Left cardiac atrium (tissue), 2 donors: ENCODE measurements around the gene ZNF564. TPM values are rescaled to one million over a fixed set of nuclear protein-coding genes. Genes with fewer than 3 reads are reported as not detected.

Source experiments
- total RNA-seq, 2 donors: library from RNA; stranded (reverse); fragmentation: NEBNext Ultra II Directional; extraction: Animal tissue kit (Norgen Biotek cat#: 25700); gene quantifications; one replicate each; pipeline ENCODE4 v1.2.1, GENCODE V29; 2021
- donor health status: DM: no; HTN: yes; CAD: no; lungs with severe emphysema.
- donor health status: DM: yes; HTN: yes; CAD: no.

The ZNF564 gene
- total RNA-seq, 2 donors from 2014 or later: 7.7 to 11.9 TPM

Other genes starting within 250 kb of the ZNF564 start
- 1 to 10 TPM; 3.8 to 6.3 TPM for gene ZNF563, start 217.8 kb downstream of the ZNF564 start, total RNA-seq
- gene ZNF442, start 185.8 kb downstream of the ZNF564 start, total RNA-seq: 1 to 10 TPM; 2.9 to 4.3 TPM
- gene ZNF799, start 150.2 kb downstream of the ZNF564 start, total RNA-seq: 1 to 10 TPM; 2.4 to 3.6 TPM
- gene ZNF443, start 110.5 kb downstream of the ZNF564 start, total RNA-seq: 1 to 10 TPM; 2.0 to 2.8 TPM
- gene ZNF709, start 66.7 kb downstream of the ZNF564 start, total RNA-seq: 1 to 10 TPM; 1.2 to 1.3 TPM
- 1 to 10 TPM; 4.1 to 4.4 TPM for gene ZNF490, start 59.3 kb upstream of the ZNF564 start, total RNA-seq
- 10 to 100 TPM; 18.9 to 21.5 TPM for gene ZNF791, start 59.4 kb upstream of the ZNF564 start, total RNA-seq
- gene MAN2B1, start 115.3 kb upstream of the ZNF564 start, total RNA-seq: 10 to 100 TPM; 42.1 to 55.8 TPM
- 1 to 10 TPM; 7.8 to 8.0 TPM for gene WDR83, start 115.3 kb upstream of the ZNF564 start, total RNA-seq
- 10 to 100 TPM; 38.4 to 51.9 TPM for gene DHPS, start 130.4 kb upstream of the ZNF564 start, total RNA-seq
- not detected for gene GNG14, start 136.5 kb upstream of the ZNF564 start, total RNA-seq
- 1 to 10 TPM; 1.4 to 2.3 TPM for gene FBXW9, start 145.1 kb upstream of the ZNF564 start, total RNA-seq
- gene TNPO2, start 172.4 kb upstream of the ZNF564 start, total RNA-seq: 10 to 100 TPM; 33.8 to 53.6 TPM
- 100 to 1,000 TPM; 112 to 122 TPM for gene TRIR, start 183.2 kb upstream of the ZNF564 start, total RNA-seq
- 10 to 100 TPM; 51.2 to 52.5 TPM for gene GET3, start 186.0 kb upstream of the ZNF564 start, total RNA-seq
- gene BEST2, start 200.3 kb upstream of the ZNF564 start, total RNA-seq: not detected
- gene HOOK2, start 224.1 kb upstream of the ZNF564 start, total RNA-seq: 10 to 100 TPM; 16.8 to 28.8 TPM
- 100 to 1,000 TPM in 1 of 2 donors, 10 to 100 TPM in 1; 46.6 to 216 TPM for gene JUNB, start 240.0 kb upstream of the ZNF564 start, total RNA-seq